HEK293T (cell line): ENCODE results near the gene UGT1A5.
"Not testable (repeated sequence)": the region's sequence is repeated elsewhere in the genome, so short reads cannot be mapped to it uniquely, and the experiment has no call there.

Experiments used
- ARNT ChIP-seq: fragments of 450-650 bp; IDR thresholded peaks from 2 replicates; pipeline ENCODE4 v1.6.1; 2017; ENCODE audit warnings: mild to moderate bottlenecking
- BHLHE40 ChIP-seq: fragments of 450-650 bp; IDR thresholded peaks from 2 replicates; pipeline ENCODE4 v1.6.1; 2016; ENCODE audit warnings: mild to moderate bottlenecking, moderate library complexity, borderline replicate concordance
- CTBP1 ChIP-seq: fragments of 450-650 bp; IDR thresholded peaks from 2 replicates; pipeline ENCODE4 v1.6.1; 2016; ENCODE audit warnings: borderline replicate concordance
- ELF4 ChIP-seq: fragments of 450-650 bp; IDR thresholded peaks from 2 replicates; pipeline ENCODE4 v1.6.1; 2017; ENCODE audit warnings: antibody characterized with exemption
- FOXA1 ChIP-seq: fragments of 450-650 bp; IDR thresholded peaks from 2 replicates; pipeline ENCODE4 v1.6.1; 2016; ENCODE audit warnings: mild to moderate bottlenecking
- FOXK2 ChIP-seq: fragments of 450-650 bp; IDR thresholded peaks from 2 replicates; pipeline ENCODE4 v1.6.1; 2016; ENCODE audit warnings: mild to moderate bottlenecking
- FOXM1 ChIP-seq: fragments of 450-650 bp; IDR thresholded peaks from 2 replicates; pipeline ENCODE4 v1.6.1; 2017; ENCODE audit warnings: mild to moderate bottlenecking, borderline replicate concordance
- HDGF ChIP-seq: fragments of 450-650 bp; IDR thresholded peaks from 2 replicates; pipeline ENCODE4 v1.6.1; 2017; ENCODE audit warnings: antibody characterized with exemption, borderline replicate concordance
- LEF1 ChIP-seq: fragments of 450-650 bp; IDR thresholded peaks from 2 replicates; pipeline ENCODE4 v1.6.1; 2017; ENCODE audit warnings: mild to moderate bottlenecking, borderline replicate concordance
- NFRKB ChIP-seq: fragments of 450-650 bp; IDR thresholded peaks from 2 replicates; pipeline ENCODE4 v1.6.1; 2016; ENCODE audit warnings: mild to moderate bottlenecking, moderate library complexity
- SP1 ChIP-seq: fragments of 450-650 bp; IDR thresholded peaks from 2 replicates; pipeline ENCODE4 v1.6.1; 2017
- SUZ12 ChIP-seq: fragments of 450-650 bp; IDR thresholded peaks from 2 replicates; pipeline ENCODE4 v1.6.1; 2016; ENCODE audit warnings: mild to moderate bottlenecking
- TARDBP ChIP-seq: fragments of 450-650 bp; IDR thresholded peaks from 2 replicates; pipeline ENCODE4 v1.6.1; 2016
- ZNF384 ChIP-seq: fragments of 450-650 bp; IDR thresholded peaks from 2 replicates; pipeline ENCODE4 v1.6.1; 2016

DNA sequence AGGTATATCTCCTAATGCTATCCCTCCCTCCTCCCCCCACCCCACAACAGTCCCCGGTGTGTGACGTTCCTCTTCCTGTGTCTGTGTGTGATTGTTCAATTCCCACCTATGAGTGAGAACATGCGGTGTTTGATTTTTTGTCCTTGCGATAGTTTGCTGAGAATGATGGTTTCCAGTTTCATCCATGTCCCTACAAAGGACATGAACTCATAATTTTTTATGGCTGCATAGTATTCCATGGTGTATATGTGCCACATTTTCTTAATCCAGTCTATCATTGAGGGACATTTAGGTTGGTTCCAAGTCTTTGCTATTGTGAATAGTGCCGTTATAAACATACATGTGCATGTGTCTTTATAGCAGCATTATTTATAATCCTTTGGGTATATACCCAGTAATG lies 11.9 kb upstream of the UGT1A5 start:
- TF ChIP-seq BHLHE40, SUZ12, SP1, LEF1, ZNF384, CTBP1, ELF4, FOXM1, FOXA1, TARDBP, NFRKB, HDGF, FOXK2, ARNT: not testable (repeated sequence)
